Hepatocyte (in vitro differentiated cells): Measurements from ENCODE around the gene CYSTM1.

ENCODE experiments used
- CTCF ChIP-seq: fragments of 200-600 bp; sonication (generic); IDR thresholded peaks from 2 replicates; pipeline ENCODE4 v1.5.1; 2016; ENCODE audit warnings: antibody characterized with exemption, mild to moderate bottlenecking; ENCODE audit not compliant: poor library complexity
- EZH2 ChIP-seq: fragments of 200-600 bp; sonication (generic); IDR thresholded peaks from 2 replicates; pipeline ENCODE4 v1.6.1; 2016; ENCODE audit warnings: antibody characterized with exemption, mild to moderate bottlenecking, borderline replicate concordance
- EZH2phosphoT487 ChIP-seq: fragments of 200-600 bp; sonication (generic); IDR thresholded peaks from one replicate; pipeline ENCODE4 v1.6.1; 2018; ENCODE audit warnings: antibody characterized with exemption, mild to moderate bottlenecking, low read depth, moderate library complexity; ENCODE audit not compliant: unreplicated experiment, severe bottlenecking

GRCh38 chr5:140262221-140262620 is 87.2 kb downstream of the CYSTM1 start:
- no peak for TF ChIP-seq EZH2phosphoT487
- no peak for TF ChIP-seq EZH2
- no peak for TF ChIP-seq CTCF
